ENCODE measurements around the gene ACACB.

- TF ChIP-seq, protein P1, sequence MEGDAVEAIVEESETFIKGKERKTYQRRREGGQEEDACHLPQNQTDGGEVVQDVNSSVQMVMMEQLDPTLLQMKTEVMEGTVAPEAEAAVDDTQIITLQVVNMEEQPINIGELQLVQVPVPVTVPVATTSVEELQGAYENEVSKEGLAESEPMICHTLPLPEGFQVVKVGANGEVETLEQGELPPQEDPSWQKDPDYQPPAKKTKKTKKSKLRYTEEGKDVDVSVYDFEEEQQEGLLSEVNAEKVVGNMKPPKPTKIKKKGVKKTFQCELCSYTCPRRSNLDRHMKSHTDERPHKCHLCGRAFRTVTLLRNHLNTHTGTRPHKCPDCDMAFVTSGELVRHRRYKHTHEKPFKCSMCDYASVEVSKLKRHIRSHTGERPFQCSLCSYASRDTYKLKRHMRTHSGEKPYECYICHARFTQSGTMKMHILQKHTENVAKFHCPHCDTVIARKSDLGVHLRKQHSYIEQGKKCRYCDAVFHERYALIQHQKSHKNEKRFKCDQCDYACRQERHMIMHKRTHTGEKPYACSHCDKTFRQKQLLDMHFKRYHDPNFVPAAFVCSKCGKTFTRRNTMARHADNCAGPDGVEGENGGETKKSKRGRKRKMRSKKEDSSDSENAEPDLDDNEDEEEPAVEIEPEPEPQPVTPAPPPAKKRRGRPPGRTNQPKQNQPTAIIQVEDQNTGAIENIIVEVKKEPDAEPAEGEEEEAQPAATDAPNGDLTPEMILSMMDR (IDR thresholded peaks at IDR 0.05; ENCODE audit: borderline replicate concordance, extremely low read depth, low read length, poor library complexity, severe bottlenecking) = no peak
- no peak for TF ChIP-seq EZH2 (IDR thresholded peaks at IDR 0.05; ENCODE audit: borderline replicate concordance, low read depth, low read length, severe bottlenecking)
Observed at GRCh38 chr12:109097140-109097434, 19.3 kb upstream of the ACACB start.

Measured in DND-41 (cell line).